ENCODE results near the gene CHRDL2.

Gene CHRDL2

DNA sequence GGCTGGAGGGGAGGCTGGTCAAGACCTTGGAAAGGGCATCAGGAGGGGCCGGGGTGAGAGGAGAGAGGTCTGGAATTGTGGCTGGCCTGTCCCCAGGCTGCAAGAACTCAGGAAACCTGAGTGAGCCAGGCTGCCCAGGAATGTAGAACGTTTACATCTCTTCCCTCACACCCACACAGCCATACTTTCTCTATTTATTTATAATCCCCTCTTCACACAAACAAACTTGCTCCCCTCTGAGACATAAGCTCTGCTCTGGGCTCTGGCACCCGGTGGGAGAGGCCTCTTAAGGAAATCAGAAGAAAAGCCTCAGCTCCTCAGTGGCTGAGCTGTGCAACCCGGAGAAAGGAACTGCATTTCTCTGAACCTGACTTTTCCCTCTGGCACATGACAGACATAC, 5.5 kb downstream of the CHRDL2 start:
- Histone ChIP-seq H3K4me3 (ENCODE audit: low read depth, low read length, poor library complexity, severe bottlenecking) (no peak overlapping the region), H3K9me3 (ENCODE audit: low read length) (no peaks in the 10 kb centered on the region), H2AFZ (ENCODE audit: low read length) (no peak overlapping the region), H4K20me1 (ENCODE audit: insufficient read depth, low read length) (no peaks in the 10 kb centered on the region), H3K79me2 (ENCODE audit: insufficient read depth, low read length) (no peaks in the 10 kb centered on the region), H3K9ac (ENCODE audit: low read length) (no peak overlapping the region), H3K4me2 (ENCODE audit: low read length) (no peak overlapping the region), H3K9me2 (ENCODE audit: low read depth, low read length) (no peaks in the 10 kb centered on the region), H3K36me3 (ENCODE audit: insufficient read depth, low read length) (no peaks in the 10 kb centered on the region), H3K27ac (ENCODE audit: low read depth, low read length, poor library complexity, severe bottlenecking) (no peak overlapping the region), H3K4me1 (ENCODE audit: insufficient read depth, low read length, severe bottlenecking) (no peaks in the 10 kb centered on the region), H3K27me3 (ENCODE audit: insufficient read depth, low read length) (no peaks in the 10 kb centered on the region; the same call in 1 of the 2 replicates), H3F3A (ENCODE audit: insufficient read depth, low read length) (no peaks in the 10 kb centered on the region)
- no peak for TF ChIP-seq EZH2 (IDR thresholded peaks at IDR 0.05; ENCODE audit: borderline replicate concordance, low read length)
- TF ChIP-seq, protein P1, sequence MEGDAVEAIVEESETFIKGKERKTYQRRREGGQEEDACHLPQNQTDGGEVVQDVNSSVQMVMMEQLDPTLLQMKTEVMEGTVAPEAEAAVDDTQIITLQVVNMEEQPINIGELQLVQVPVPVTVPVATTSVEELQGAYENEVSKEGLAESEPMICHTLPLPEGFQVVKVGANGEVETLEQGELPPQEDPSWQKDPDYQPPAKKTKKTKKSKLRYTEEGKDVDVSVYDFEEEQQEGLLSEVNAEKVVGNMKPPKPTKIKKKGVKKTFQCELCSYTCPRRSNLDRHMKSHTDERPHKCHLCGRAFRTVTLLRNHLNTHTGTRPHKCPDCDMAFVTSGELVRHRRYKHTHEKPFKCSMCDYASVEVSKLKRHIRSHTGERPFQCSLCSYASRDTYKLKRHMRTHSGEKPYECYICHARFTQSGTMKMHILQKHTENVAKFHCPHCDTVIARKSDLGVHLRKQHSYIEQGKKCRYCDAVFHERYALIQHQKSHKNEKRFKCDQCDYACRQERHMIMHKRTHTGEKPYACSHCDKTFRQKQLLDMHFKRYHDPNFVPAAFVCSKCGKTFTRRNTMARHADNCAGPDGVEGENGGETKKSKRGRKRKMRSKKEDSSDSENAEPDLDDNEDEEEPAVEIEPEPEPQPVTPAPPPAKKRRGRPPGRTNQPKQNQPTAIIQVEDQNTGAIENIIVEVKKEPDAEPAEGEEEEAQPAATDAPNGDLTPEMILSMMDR (IDR thresholded peaks at IDR 0.05; ENCODE audit: low read length), result no peak

DNA sequence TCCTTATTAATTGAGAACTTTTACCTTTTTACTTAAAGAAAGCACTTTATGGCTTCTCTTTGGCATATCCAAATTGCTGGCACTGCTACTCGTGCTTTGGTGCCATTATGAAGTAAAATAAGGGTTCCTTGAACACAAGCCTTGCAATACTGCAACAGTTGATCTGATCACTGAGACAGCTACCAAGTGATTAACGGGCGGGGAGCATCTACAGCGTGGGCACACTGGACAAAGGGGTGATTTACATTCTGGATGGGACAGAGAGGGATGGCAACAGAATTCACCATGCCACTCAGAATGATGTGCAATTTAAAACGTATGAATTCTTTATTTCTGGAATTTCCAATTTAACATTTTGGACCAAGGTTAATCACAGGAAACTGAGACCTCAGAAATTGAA, 7.7 kb downstream of the CHRDL2 start:
- Histone ChIP-seq H3K27ac (ENCODE audit: low read depth, low read length, poor library complexity, severe bottlenecking) (no peak overlapping the region), H3F3A (ENCODE audit: insufficient read depth, low read length) (no peaks in the 10 kb centered on the region), H2AFZ (ENCODE audit: low read length) (no peak overlapping the region), H3K9ac (ENCODE audit: low read length) (no peak overlapping the region), H3K79me2 (ENCODE audit: insufficient read depth, low read length) (no peaks in the 10 kb centered on the region), H3K27me3 (ENCODE audit: insufficient read depth, low read length) (no peaks in the 10 kb centered on the region; the same call in 1 of the 2 replicates), H4K20me1 (ENCODE audit: insufficient read depth, low read length) (no peaks in the 10 kb centered on the region), H3K4me2 (ENCODE audit: low read length) (no peak overlapping the region), H3K9me3 (ENCODE audit: low read length) (no peaks in the 10 kb centered on the region), H3K4me1 (ENCODE audit: insufficient read depth, low read length, severe bottlenecking) (no peaks in the 10 kb centered on the region), H3K4me3 (ENCODE audit: low read depth, low read length, poor library complexity, severe bottlenecking) (no peak overlapping the region), H3K36me3 (ENCODE audit: insufficient read depth, low read length) (no peaks in the 10 kb centered on the region), H3K9me2 (ENCODE audit: low read depth, low read length) (no peaks in the 10 kb centered on the region)
- TF ChIP-seq, protein P1 (IDR thresholded peaks at IDR 0.05; ENCODE audit: low read length), result no peak
- no peak for TF ChIP-seq EZH2 (IDR thresholded peaks at IDR 0.05; ENCODE audit: borderline replicate concordance, low read length)

DNA sequence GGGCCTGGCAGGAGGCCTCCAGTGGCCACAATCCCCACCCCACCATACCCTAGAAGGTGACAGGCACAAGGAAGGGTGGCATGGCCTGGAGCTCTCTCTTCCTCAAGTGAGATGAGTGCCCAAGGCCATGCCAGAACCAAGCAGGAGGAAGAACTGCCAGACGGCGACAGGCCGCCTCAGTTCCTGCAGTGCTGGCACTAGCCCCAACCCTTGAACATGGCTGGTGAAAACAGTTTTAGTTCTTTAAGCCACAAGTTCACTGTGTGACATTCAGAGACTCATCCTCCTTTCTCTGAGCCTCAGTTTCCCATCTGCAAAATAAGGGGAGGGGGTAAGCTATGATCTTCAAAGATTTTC, 9.8 kb downstream of the CHRDL2 start:
- Histone ChIP-seq H3K79me2 (ENCODE audit: insufficient read depth, low read length) (no peaks in the 10 kb centered on the region), H4K20me1 (ENCODE audit: insufficient read depth, low read length) (no peaks in the 10 kb centered on the region), H3K4me3 (ENCODE audit: low read depth, low read length, poor library complexity, severe bottlenecking) (no peak overlapping the region), H3K9me3 (ENCODE audit: low read length) (no peaks in the 10 kb centered on the region), H3K4me2 (ENCODE audit: low read length) (no peak overlapping the region), H2AFZ (ENCODE audit: low read length) (no peak overlapping the region), H3K4me1 (ENCODE audit: insufficient read depth, low read length, severe bottlenecking) (no peaks in the 10 kb centered on the region), H3K27me3 (ENCODE audit: insufficient read depth, low read length) (no peaks in the 10 kb centered on the region; the same call in 1 of the 2 replicates), H3K9ac (ENCODE audit: low read length) (no peak overlapping the region), H3K36me3 (ENCODE audit: insufficient read depth, low read length) (no peaks in the 10 kb centered on the region), H3K9me2 (ENCODE audit: low read depth, low read length) (no peaks in the 10 kb centered on the region), H3K27ac (ENCODE audit: low read depth, low read length, poor library complexity, severe bottlenecking) (no peak overlapping the region), H3F3A (ENCODE audit: insufficient read depth, low read length) (no peaks in the 10 kb centered on the region)
- no peak for TF ChIP-seq EZH2 (IDR thresholded peaks at IDR 0.05; ENCODE audit: borderline replicate concordance, low read length)
- TF ChIP-seq, protein P1 (IDR thresholded peaks at IDR 0.05; ENCODE audit: low read length), result no peak

Data from OCI-LY1 (cell line).